ENCODE data around the gene UXS1.

Gene UXS1

GRCh38 chr2:106158871-106159270 is 35.2 kb downstream of the UXS1 start:
- H3K4me1 ChIP-seq (ENCODE audit: insufficient read depth, low read length): peaks cover 57% of the 10 kb centered on the region
- H3K4me2 ChIP-seq (ENCODE audit: insufficient read depth, low read length): peak overlapping the region; percentile 68

GRCh38 chr2:106158131-106158530 is 36.0 kb downstream of the UXS1 start:
- Histone ChIP-seq H3K9me3 (ENCODE audit: insufficient read depth, low read length, severe bottlenecking) (peaks cover 27% of the 10 kb centered on the region), H3K79me2 (ENCODE audit: insufficient read depth, low read length) (peaks cover 68% of the 10 kb centered on the region), H3K4me3 (ENCODE audit: low read depth in 1 of 2, low read length in 2 of 2) (no peak overlapping the region), H3K4me1 (ENCODE audit: insufficient read depth, low read length) (peaks cover 52% of the 10 kb centered on the region), H4K20me1 (ENCODE audit: insufficient read depth, low read length) (no peaks in the 10 kb centered on the region), H2AFZ (ENCODE audit: low read depth, low read length) (no peak overlapping the region), H3K27ac (ENCODE audit: low read length) (peak overlapping the region; percentile 96; the same call in 1 of the 2 replicates), H3K9ac (ENCODE audit: low read depth, low read length) (no peak overlapping the region), H3K27me3 (ENCODE audit: insufficient read depth, low read length, poor library complexity) (no peaks in the 10 kb centered on the region), H3K4me2 (ENCODE audit: insufficient read depth, low read length) (no peak overlapping the region), H3K36me3 (ENCODE audit: insufficient read depth, low read length) (peaks cover 72% of the 10 kb centered on the region)
- no peak for ATAC-seq (ENCODE audit: insufficient read depth, low read depth)
- no peak for DNase-seq
- TF ChIP-seq CTCF (IDR thresholded peaks at IDR 0.05; ENCODE audit: borderline replicate concordance, extremely low read depth, low read length, poor library complexity, severe bottlenecking): no peak
- TF ChIP-seq EZH2 (IDR thresholded peaks at IDR 0.05; ENCODE audit: borderline replicate concordance, low read depth, low read length, severe bottlenecking): no peak

More at GRCh38 chr2:106158871-106159270, 35.2 kb downstream of the UXS1 start:
- Histone ChIP-seq H3K4me3 (ENCODE audit: low read depth in 1 of 2, low read length in 2 of 2) (peak overlapping the region in 1 of 2 experiments; percentile 54; a peak in 2 of 4 replicates), H3K36me3 (ENCODE audit: insufficient read depth, low read length) (peaks cover 73% of the 10 kb centered on the region), H3K9me3 (ENCODE audit: insufficient read depth, low read length, severe bottlenecking) (peaks cover 26% of the 10 kb centered on the region), H2AFZ (ENCODE audit: low read depth, low read length) (no peak overlapping the region), H3K9ac (ENCODE audit: low read depth, low read length) (peak overlapping the region; percentile 69), H4K20me1 (ENCODE audit: insufficient read depth, low read length) (no peaks in the 10 kb centered on the region), H3K27ac (ENCODE audit: low read length) (peak overlapping the region; percentile 96), H3K27me3 (ENCODE audit: insufficient read depth, low read length, poor library complexity) (no peaks in the 10 kb centered on the region), H3K79me2 (ENCODE audit: insufficient read depth, low read length) (peaks cover 67% of the 10 kb centered on the region)
- TF ChIP-seq EZH2 (IDR thresholded peaks at IDR 0.05; ENCODE audit: borderline replicate concordance, low read depth, low read length, severe bottlenecking) (no peak), CTCF (IDR thresholded peaks at IDR 0.05; ENCODE audit: borderline replicate concordance, extremely low read depth, low read length, poor library complexity, severe bottlenecking) (no peak)
- DNase-seq: peak; percentile 26
- ATAC-seq (ENCODE audit: insufficient read depth, low read depth): no peak

GRCh38 chr2:106157416-106157815 is 36.7 kb downstream of the UXS1 start:
- H3K4me2 ChIP-seq (ENCODE audit: insufficient read depth, low read length): no peak overlapping the region
- H3K27ac ChIP-seq (ENCODE audit: low read length): 0 out of 2 replicates have a peak overlapping the region, but pooled peaks have one; percentile 7
- no peaks in the 10 kb centered on the region for H4K20me1 ChIP-seq (ENCODE audit: insufficient read depth, low read length)
- H3K79me2 ChIP-seq (ENCODE audit: insufficient read depth, low read length): peaks cover 71% of the 10 kb centered on the region
- peaks cover 45% of the 10 kb centered on the region for H3K4me1 ChIP-seq (ENCODE audit: insufficient read depth, low read length)
- peaks cover 74% of the 10 kb centered on the region for H3K36me3 ChIP-seq (ENCODE audit: insufficient read depth, low read length)
- DNase-seq (no peak), ATAC-seq (ENCODE audit: insufficient read depth, low read depth) (no peak)
- no peak overlapping the region for H3K9ac ChIP-seq (ENCODE audit: low read depth, low read length)
- peaks cover 27% of the 10 kb centered on the region for H3K9me3 ChIP-seq (ENCODE audit: insufficient read depth, low read length, severe bottlenecking)
- no peak overlapping the region for H2AFZ ChIP-seq (ENCODE audit: low read depth, low read length)
- no peak overlapping the region for H3K4me3 ChIP-seq (ENCODE audit: low read depth in 1 of 2, low read length in 2 of 2)
- H3K27me3 ChIP-seq (ENCODE audit: insufficient read depth, low read length, poor library complexity): no peaks in the 10 kb centered on the region
- TF ChIP-seq CTCF (IDR thresholded peaks at IDR 0.05; ENCODE audit: borderline replicate concordance, extremely low read depth, low read length, poor library complexity, severe bottlenecking) (no peak), EZH2 (IDR thresholded peaks at IDR 0.05; ENCODE audit: borderline replicate concordance, low read depth, low read length, severe bottlenecking) (no peak)

Data from DND-41 (cell line).